Caco-2 (cell line): ENCODE data around the gene ZNF296. TPM values are rescaled to one million over a fixed set of nuclear protein-coding genes. Genes with fewer than 3 reads are reported as not detected.
A peak's percentile ranks its signal among the peaks of the same experiment; 100 is the strongest.

Source experiments
- BruUV-seq: library from RNA; stranded (reverse); fragments of 400-500 nt; replicated peaks from 2 replicates; lab custom pipeline; 2021; lab: Mats Ljungman, UMichigan
- CTCF ChIA-PET: fragments of 300-600 bp; sonication (Branson Sonifier 250); formaldehyde crosslinking; loops from one replicate; lab custom pipeline; 2022; ENCODE audit warnings: antibody characterized with exemption; lab: Charles Lee
- POLR2A ChIA-PET: fragments of 300-600 bp; sonication (Branson Sonifier 250); formaldehyde crosslinking; loops from one replicate; lab custom pipeline; 2022; ENCODE audit warnings: antibody characterized with exemption; lab: Charles Lee
- DNase-seq, 2 experiments: peaks; one replicate each; pipeline versions ENCODE4 v3.0.0 to v3.0.0-alpha.2; 2020 to 2022
- H3K27me3 ChIP-seq: replicated peaks from 2 replicates; pipeline ENCODE4 v1.6.0; 2011; ENCODE audit warnings: low read length; ENCODE audit not compliant: control insufficient read depth, insufficient read depth
- H3K36me3 ChIP-seq: 2 replicates; pipeline ENCODE4 v1.5.1; 2011; ENCODE audit warnings: low read length; ENCODE audit not compliant: control insufficient read depth, insufficient read depth
- H3K4me1 ChIP-seq: fragments of 250-450 bp; sonication (Bioruptor Pico); 2 replicates; pipeline ENCODE4 v1.5.1; 2020; ENCODE audit warnings: mild to moderate bottlenecking
- H3K4me3 ChIP-seq: 2 replicates; pipeline ENCODE4 v1.5.1; 2011; ENCODE audit warnings: low read depth, mild to moderate bottlenecking, control low read depth, low read length
- H3K9me3 ChIP-seq: fragments of 250-450 bp; sonication (Bioruptor Pico); 2 replicates; pipeline ENCODE4 v1.5.1; 2020; ENCODE audit warnings: mild to moderate bottlenecking, moderate library complexity
- H3K27ac Mint-ChIP-seq: one replicate; pipeline ENCODE4 v1.8.0; 2022; ENCODE audit warnings: mixed read lengths; ENCODE audit not compliant: unreplicated experiment
- H3K27me3 Mint-ChIP-seq: one replicate; pipeline ENCODE4 v1.8.0; 2022; ENCODE audit warnings: mixed read lengths; ENCODE audit not compliant: insufficient read depth, unreplicated experiment
- H3K36me3 Mint-ChIP-seq: one replicate; pipeline ENCODE4 v1.8.0; 2022; ENCODE audit warnings: mild to moderate bottlenecking, mixed read lengths; ENCODE audit not compliant: insufficient read depth, unreplicated experiment
- H3K4me1 Mint-ChIP-seq: one replicate; pipeline ENCODE4 v1.8.0; 2022; ENCODE audit warnings: low read depth, mixed read lengths; ENCODE audit not compliant: unreplicated experiment
- H3K4me3 Mint-ChIP-seq: one replicate; pipeline ENCODE4 v1.8.0; 2022; ENCODE audit warnings: mild to moderate bottlenecking, moderate library complexity, mixed read lengths; ENCODE audit not compliant: unreplicated experiment
- H3K9me3 Mint-ChIP-seq: one replicate; pipeline ENCODE4 v1.8.0; 2022; ENCODE audit warnings: mixed read lengths; ENCODE audit not compliant: unreplicated experiment
- intact Hi-C: fragments of 100-400 bp; cut with micrococcal nuclease; formaldehyde crosslinking; loops from one replicate; pipeline ENCODE4 v1.10.0; 2022; ENCODE audit not compliant: unreplicated experiment
- total RNA-seq: library from RNA; stranded (reverse); gene quantifications from 2 replicates; pipeline ENCODE4 v1.2.3, GENCODE V29; 2022
- TF ChIP-seq, protein P1 (sequence below), 2 experiments: fragments of 200-600 bp in 1 of 2; IDR thresholded peaks; 1 replicate in 1 of 2; 2 replicates in 1 of 2; pipeline versions ENCODE4 v1.5.1 to v1.8.0; 2011 to 2022; ENCODE audit warnings: antibody characterized with exemption in 1 of 2, control low read depth in 1 of 2, inconsistent platforms in 1 of 2, low read depth in 1 of 2, low read length in 1 of 2, mild to moderate bottlenecking in 1 of 2, moderate library complexity in 1 of 2; ENCODE audit not compliant: insufficient read depth in 1 of 2, severe bottlenecking in 1 of 2, unreplicated experiment in 1 of 2

Gene ZNF296
- total RNA-seq, 1 experiment from 2014 or later, result 9.4 TPM

GRCh38 chr19:45094137-45094536, 17.9 kb upstream of the ZNF296 start:
- peaks cover 46% of the 10 kb centered on the region for H3K36me3 Mint-ChIP-seq
- Histone ChIP-seq H3K36me3 (no peaks in the 10 kb centered on the region), H3K4me1 (peaks cover 15% of the 10 kb centered on the region; the same call in 1 of the 2 replicates), H3K9me3 (no peaks in the 10 kb centered on the region), H3K27me3 (no peaks in the 10 kb centered on the region), H3K4me3 (peak overlapping the region; percentile 93)
- H3K27me3 Mint-ChIP-seq, result no peaks in the 10 kb centered on the region
- peaks cover 31% of the 10 kb centered on the region for H3K4me1 Mint-ChIP-seq
- H3K9me3 Mint-ChIP-seq, result no peaks in the 10 kb centered on the region
- no peak for DNase-seq
- peak overlapping the region; percentile 96 for H3K27ac Mint-ChIP-seq
- no TSS peak for BruUV-seq
- ChIA-PET POLR2A (interaction anchor here (0.6 kb wide), 1 partner anchor 51 kb away, joined by 4 read pairs; no protein-coding TSS in a partner anchor), CTCF (interaction anchor here (0.6 kb wide), 1 partner anchor 21 kb away, joined by 5 read pairs; no protein-coding TSS in a partner anchor)
- peak overlapping the region; percentile 84 for H3K4me3 Mint-ChIP-seq
- intact Hi-C loops, result loop anchor here (5.0 kb wide), 1 partner anchor 33 kb away; no protein-coding TSS in a partner anchor
- TF ChIP-seq, protein P1, sequence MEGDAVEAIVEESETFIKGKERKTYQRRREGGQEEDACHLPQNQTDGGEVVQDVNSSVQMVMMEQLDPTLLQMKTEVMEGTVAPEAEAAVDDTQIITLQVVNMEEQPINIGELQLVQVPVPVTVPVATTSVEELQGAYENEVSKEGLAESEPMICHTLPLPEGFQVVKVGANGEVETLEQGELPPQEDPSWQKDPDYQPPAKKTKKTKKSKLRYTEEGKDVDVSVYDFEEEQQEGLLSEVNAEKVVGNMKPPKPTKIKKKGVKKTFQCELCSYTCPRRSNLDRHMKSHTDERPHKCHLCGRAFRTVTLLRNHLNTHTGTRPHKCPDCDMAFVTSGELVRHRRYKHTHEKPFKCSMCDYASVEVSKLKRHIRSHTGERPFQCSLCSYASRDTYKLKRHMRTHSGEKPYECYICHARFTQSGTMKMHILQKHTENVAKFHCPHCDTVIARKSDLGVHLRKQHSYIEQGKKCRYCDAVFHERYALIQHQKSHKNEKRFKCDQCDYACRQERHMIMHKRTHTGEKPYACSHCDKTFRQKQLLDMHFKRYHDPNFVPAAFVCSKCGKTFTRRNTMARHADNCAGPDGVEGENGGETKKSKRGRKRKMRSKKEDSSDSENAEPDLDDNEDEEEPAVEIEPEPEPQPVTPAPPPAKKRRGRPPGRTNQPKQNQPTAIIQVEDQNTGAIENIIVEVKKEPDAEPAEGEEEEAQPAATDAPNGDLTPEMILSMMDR (IDR thresholded peaks at IDR 0.05; ENCODE audit: insufficient read depth in 1 of 2, low read depth in 1 of 2, low read length in 1 of 2, severe bottlenecking in 1 of 2, unreplicated experiment in 1 of 2), result no peak

- Histone ChIP-seq H3K4me1 (peaks cover 10% of the 10 kb centered on the region; the same call in 1 of the 2 replicates), H3K27me3 (no peaks in the 10 kb centered on the region), H3K9me3 (no peaks in the 10 kb centered on the region), H3K36me3 (no peaks in the 10 kb centered on the region), H3K4me3 (peak within 1 kb of the TSS; percentile 93)
- intact Hi-C loops, result loop anchor here (1.0 to 5.0 kb wide), 2 partner anchors 34 to 85 kb away; partner anchors contain the start of genes BLOC1S3 and TRAPPC6A
- POLR2A ChIA-PET, result interaction anchor here (0.5 to 2.2 kb wide), 14 partner anchors 14 to 500 kb away, joined by 3 to 19 read pairs (median 4); partner anchors contain the start of genes BLOC1S3, CLASRP, GEMIN7 and NECTIN2
- H3K9me3 Mint-ChIP-seq, result no peaks in the 10 kb centered on the region
- H3K27me3 Mint-ChIP-seq, result no peaks in the 10 kb centered on the region
- peak within 1 kb of the TSS; percentile 96 for H3K27ac Mint-ChIP-seq
- DNase-seq, result peak; percentile 96 to 97
- peaks cover 31% of the 10 kb centered on the region for H3K4me1 Mint-ChIP-seq
- TF ChIP-seq, protein P1 (IDR thresholded peaks at IDR 0.05; ENCODE audit: insufficient read depth in 1 of 2, low read depth in 1 of 2, low read length in 1 of 2, severe bottlenecking in 1 of 2, unreplicated experiment in 1 of 2), result no peak
- peak within 1 kb of the TSS; percentile 84 for H3K4me3 Mint-ChIP-seq
- no TSS peak for BruUV-seq
- peaks cover 50% of the 10 kb centered on the region for H3K36me3 Mint-ChIP-seq
- CTCF ChIA-PET, result interaction anchor here (0.6 to 2.4 kb wide), 7 partner anchors 10 to 285 kb away, joined by 3 to 8 read pairs (median 5); no protein-coding TSS in a partner anchor
Observed at GRCh38 chr19:45092747-45093678, 16.7 kb upstream of the ZNF296 start, which contains the start of gene PPP1R37. Gene PPP1R37, plus strand, starts transcription at chr19:45093179. Its CDS starts 147 bp downstream, at chr19:45093326.
